HG03575 (cell line): ENCODE results near the gene ETV4.

ENCODE experiments used
- ATAC-seq: cut with Tn5 transposase; IDR thresholded peaks from one replicate; pipeline ENCODE4 v1.9.1; 2021; ENCODE audit not compliant: unreplicated experiment, insufficient number of reproducible peaks, low FRiP score; ENCODE audit errors: extremely low read depth

The ETV4 gene

DNA sequence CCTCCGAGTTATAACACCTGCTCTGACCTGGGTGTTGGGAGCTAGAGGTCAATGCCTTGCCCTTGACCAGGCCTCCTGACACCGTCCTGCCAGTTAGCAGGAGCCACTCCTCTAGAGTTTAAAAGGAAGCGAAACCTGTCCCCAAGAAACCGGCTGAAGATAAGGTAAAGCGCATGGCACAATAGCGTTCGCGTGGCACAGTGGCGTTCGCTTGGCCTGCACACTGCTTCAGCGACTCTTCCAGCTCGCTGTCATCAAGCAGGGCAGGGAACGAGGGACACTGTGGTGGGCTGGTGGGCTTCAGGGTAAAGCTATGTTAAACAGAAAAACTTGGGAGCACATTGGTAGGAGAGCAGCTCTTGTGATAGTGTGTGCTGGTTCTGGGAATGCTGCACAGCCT lies 28.2 kb upstream of the ETV4 start:
- no peak for ATAC-seq

DNA sequence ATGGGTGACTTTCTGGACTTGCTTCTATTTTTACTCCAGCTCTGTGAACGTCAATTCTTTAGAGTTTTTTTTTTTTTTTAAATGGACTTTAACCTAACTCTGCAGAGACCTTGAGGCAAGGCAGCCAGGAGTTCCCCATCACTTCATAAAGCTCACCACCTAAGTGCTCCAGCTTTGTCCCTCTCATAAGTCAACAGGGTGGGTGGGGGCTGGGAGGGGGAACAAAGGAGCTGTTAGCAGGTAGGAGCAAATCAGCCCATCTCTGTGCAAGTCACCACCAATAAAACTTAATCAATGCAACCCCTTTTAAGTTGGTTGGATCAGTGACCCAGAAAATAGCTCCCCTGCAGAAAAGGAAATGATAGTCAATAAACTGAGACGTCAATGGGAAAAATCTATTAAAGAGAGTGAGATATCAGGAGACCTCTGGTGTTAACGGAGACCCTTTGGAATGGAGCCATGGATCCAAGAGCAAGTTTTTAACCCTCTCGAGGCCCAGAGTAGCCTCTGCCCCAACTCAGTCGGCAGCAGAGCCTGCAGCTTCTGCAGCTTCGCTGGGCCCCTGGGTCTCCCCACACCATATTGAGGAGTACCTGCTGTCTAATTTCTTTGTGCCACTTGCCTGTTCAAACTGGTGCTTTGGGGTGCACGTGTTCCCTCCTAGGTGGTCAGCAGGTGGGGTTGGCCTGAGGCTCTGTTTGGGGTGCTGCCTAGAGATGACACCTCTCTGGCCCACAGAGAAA lies 27.6 kb upstream of the ETV4 start:
- no peak for ATAC-seq

DNA sequence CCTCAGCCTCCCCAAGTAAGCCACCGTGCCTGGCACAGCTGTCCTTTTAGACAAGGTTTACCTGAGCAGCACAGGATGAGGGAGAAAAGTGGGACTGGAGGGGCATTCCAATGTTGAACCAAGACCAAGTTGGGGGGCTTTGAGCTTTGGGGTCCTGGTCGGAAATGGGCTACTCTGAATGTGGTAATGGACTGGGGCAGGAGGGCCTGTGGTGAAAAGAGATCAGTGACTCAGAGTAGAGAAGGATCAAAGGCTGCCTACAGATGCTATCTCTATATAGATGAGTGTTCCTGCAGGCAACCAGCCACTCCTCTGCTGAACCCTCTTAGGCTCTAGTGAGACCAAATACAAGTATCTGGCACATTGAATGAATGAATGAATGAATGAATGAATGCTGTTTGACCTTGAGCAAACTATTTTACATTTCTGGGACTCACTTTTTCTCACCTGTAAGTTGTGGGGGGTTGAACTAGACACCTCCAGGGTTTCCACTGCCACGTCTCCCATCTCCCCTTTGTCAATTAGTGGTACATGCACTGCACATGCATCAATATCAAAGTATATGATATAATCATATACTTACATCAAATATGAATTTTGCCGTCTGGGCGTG lies 26.3 kb upstream of the ETV4 start:
- ATAC-seq, result no peak

DNA sequence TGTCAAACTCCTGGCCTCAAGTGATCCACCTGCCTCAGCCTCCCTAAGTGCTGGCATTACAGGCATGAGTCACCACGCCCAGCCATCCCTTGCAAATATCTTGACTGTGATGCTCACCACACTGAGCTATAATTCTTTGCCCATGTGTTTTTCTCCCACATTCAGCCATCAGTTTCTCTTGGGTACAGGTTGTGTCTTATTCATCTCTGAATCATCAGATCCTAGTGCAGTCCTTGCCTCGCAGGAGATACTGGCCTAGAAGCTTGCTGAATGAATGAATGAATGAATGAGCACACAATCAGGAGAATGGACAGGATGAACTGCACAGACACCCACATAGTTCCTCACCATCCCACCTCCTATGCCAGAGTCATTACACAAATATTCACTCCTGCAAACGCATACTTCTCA lies 24.4 kb upstream of the ETV4 start:
- no peak for ATAC-seq

DNA sequence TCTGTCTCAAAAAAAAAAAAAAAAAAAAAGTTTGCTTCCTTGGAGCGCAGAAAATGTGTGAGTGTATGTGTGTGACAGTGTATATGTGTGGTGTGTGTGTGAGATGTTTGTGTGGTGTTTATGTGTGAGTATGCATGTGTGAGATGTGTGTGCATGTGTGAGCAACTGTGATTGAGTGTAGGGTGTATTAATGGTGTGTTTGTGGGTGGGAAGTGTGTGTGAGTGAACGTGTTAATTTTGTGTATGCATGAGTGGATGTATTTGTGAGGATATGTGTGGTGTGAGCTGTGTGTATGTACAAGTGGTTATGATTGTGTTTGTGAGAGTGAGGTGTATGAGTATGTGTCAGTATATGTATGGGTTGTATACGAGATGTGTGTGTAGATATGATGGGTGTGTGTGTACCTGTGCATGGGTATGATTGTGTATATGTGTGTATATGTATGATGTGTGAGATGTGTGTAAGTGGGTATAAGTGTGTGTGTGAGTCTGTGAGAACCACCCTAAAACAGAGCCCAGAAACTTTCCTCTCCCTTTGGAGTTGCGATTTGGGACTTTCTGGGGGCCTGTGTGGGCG lies 22.5 kb upstream of the ETV4 start:
- ATAC-seq, result no peak

DNA sequence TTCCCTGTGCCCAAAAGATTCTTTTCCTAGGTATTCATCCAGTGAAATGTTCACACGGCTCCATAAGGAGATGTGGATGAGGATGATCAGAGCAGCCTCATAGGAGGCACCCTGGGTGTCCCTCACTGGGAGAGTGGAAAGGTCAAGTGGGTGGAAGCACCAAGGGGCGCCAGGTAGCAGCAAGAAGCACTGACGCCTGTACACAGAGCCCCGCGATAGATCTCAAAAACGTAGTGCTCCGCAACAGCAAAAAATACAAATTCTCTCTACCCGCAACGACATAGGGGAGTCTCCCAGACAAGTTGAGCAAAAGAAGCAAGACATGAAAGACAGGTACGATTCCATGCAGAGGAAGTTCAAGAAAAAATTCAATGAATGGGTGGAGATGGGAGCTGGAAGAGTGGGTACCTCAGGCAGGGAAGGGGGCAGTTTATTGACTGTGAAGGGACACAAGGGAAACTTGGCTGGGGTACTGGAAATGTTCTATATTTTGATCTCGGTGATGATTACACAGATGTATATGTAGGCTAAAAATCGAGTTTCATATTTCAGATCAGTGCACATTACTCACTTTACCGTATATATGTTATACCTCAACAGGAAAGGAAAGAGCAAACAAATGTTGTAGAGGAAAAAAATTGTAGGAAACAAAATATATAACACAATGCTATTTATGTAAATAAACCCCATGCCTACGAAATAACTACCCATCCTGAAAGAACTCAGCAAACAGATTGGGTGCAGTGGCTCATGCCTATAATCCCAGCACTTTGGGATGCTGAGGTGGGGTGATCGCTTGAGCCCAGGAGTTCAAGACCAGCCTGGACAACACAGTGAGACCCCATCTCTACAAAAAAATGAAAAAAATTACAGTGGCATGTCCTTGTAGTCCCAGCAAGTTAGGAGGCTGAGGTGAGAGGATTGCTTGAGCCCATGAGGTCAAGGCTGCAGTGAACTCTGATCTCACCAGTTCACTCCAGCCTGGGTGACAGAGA lies 17.8 kb upstream of the ETV4 start:
- no peak for ATAC-seq

DNA sequence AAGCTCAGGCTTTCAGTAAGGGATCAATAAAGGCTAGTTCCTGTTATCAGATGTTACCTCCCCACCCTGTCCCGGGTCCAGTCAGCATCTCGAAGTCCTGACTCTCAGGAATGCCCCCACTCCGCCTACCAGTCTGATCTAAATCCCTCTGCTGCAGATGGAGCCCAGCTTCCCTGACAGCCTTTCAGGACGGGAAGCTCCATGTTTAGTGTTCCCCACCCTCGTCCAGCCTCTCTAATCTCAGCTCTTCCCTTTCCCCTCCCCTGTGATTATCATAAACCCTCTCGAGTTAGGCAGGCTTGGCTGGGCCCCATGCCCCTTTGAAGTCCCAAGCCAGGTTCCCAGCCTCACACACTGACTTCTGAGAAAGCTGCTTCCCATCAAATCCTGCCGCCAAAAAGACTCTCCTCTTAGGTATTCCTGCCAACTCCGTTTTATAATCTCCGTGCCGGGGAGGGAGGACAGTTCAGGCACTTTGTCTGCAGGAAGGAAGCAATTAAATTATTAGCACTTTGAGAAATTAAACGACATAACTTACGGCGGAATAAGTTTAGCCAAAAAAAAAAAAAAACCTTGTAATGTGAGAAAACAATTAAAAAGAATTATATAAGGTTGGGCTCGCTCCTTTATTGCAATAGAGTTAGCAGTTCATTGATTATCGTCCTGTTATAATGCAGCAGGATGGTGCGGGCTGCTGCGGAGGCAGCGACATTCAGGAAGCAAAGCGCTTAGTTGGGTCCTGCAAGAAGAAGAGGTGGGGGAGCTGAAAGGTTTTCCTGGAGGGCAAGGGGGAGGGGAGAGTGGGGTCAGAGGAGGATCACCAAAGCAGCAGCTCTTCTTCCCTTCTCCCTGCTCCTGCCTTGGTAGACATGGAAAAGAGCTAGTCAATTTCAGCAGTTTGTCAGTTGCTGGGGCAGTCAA lies 16.8 kb upstream of the ETV4 start:
- no peak for ATAC-seq

DNA sequence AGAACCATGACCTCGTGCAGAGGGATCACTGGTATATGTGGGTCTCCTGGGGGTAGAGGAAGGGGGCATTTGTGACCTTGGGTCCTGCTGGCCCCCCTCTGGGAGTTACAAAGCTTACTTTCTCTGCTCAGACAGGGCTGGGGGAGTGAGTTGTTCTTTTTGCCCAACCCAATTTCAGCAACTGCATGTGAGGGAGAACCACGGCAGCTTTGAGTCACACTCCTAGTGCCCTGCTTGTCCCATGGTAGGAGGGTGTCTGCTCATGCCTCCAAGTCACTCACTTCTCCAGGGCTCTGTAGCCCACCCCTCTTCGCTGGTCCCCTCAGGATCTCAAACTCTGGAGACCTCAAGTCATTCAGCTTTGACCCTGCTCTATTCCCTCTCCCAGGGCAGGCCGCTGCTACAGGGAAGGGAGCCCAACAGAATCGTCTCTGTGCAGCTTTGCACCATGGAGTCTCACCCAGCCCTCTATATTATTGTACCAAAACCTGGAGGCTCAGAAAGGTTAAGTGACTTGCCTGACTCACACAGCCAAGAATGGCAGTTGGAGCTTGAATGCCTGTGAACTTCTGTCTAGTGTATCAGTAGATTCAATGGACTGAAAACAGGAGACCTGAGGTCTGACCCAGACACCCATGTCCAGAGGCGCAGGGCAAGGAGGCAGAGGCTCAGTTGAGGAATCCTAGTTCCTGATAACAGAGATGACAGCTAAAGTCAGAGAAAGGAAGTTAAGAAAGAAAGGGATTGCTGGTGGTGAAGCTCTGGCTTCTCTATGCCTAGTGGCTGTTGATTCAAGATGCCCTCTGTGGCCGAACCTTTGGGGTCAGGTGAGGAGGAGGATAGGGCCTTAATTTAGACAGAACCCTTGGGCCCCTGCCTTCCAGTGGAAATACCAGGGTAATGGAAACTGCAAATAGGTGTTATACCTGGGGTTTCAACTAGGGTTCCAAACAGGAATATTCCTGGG lies 14.6 kb upstream of the ETV4 start:
- ATAC-seq, result no peak

DNA sequence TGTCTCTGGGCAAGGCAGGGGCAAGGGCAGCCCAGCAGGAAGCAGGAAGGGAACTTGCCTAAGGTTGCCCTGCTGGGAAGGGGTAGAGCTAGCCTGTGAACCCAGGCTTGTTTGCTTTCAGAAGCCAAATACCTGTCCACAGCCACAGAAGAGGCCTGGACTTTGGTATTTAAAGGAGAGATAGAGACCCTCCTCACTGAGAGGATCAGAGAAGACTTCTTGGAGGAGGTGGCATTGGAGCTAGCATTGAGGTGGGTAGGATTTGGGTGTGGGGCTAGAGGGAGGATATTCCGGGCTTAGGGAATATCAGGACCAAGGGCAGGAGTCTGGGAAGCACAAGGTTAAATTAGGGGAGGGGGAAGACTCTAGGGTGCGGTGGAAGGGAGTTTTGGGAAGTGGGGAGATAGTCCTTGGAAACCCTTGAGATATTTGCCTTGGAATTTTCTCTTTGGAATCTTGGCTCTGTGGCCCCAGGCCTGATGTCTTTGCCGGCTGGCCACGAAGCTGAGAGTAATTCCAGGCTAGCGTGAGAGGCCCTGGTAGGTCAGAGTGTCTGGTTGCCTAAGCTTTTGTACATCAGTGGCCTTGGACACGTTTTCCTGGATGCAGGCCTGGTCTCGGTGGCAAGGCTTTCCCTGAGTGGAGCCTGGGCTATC lies 13.1 kb upstream of the ETV4 start:
- no peak for ATAC-seq

DNA sequence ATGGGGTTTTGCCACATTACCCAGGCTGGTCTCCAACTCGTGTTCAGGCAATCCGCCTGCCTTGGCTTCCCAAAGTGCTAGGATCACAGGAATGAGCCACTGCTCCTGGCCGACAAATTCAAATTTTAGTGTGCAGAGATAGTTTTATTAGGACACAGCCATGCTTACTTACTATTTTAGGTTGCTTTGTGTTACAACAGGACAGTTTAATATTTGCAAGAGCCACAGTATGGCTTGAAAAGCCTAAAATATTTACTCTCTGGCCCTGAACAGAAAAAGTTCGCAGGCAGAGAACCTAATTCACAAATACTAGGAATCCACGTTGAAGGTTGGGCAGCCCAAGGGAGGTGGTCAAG lies 12.6 kb upstream of the ETV4 start:
- ATAC-seq, result no peak

DNA sequence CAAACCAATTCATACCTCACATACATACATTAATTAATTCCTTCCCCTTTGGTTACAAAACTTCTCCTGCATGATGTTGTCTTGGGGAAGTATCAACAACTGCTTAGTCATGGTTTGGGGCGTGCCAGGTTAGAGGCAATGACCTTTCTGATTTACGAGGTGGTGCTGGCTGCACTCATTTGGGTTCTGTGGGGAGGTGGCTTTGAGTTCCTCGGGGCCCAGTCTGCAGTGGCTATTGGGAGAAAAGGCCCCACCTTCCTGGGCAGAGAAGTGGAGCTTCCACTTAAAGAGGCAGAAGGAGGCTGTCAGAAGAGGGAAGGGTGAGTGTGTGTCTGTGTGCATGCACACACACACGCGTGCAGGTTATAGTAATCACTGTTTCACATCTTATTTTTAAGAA lies 10.2 kb upstream of the ETV4 start:
- no peak for ATAC-seq

DNA sequence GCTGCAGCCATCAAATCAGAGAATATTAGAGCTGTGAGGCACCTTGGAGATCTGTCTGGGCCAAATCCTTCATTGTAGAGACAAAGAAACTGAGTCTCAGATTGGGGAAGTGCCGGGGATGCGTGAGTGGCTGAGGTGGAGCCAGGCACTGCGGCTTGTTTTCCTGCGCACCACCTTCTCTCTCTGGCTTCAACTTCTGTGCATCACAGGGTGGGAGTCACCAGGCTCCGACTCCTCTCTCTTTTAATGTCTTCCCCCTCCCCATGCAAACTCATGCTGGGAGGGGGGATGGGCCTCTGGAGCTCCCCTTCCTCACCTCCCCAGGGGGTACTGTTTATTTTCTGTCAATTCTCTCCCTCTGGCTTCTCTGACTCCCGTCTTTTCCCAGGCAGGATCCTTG lies 8.7 kb upstream of the ETV4 start:
- ATAC-seq, result no peak

DNA sequence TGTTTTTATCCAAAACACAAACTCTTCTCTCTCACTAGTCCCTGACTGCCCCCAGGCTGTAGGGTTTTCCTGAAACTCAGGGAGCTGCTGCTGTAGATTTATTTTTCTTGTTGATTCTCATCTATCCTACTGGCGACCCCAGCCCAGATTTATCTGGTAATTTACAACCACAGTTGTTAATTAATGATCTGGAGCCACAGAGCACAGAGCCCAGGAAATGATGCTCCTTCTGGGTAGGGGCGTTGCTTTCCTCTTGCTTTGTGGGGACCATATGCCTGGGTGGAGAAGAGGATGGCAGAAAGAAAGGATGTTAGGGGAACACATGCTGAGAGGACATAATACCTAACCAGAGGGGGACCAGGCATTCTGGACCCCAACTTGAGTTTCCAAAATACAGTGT lies 7.4 kb upstream of the ETV4 start:
- no peak for ATAC-seq

DNA sequence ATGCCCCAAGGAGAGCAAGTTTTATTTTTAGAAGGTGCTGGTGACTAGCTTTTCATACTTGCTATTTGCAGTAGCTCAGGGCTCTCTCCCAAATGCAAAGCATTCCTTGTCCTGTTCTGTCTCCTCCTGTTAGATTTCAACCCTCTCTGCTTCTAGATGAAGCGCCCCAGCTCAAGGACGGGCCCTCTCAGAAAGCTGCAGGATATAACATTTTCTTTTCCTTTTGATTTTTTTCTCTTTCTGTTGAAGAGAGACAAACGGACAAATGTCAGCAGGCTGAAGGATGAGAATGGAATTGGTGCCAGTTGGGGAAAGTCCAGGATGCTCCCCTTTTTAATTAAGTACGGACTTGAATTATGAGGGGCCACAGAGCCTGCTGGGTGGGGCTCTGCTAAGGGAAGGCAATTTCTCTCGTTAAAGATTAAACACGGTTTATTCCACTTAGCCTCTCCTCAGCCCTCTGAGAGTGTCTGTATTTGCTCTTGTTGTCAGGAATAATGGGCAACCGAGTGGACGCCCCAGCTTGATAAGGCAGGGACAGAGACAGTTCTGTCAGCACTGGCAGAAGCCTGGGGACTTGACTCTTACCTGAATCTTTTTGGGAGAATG lies 6.2 kb upstream of the ETV4 start:
- no peak for ATAC-seq

DNA sequence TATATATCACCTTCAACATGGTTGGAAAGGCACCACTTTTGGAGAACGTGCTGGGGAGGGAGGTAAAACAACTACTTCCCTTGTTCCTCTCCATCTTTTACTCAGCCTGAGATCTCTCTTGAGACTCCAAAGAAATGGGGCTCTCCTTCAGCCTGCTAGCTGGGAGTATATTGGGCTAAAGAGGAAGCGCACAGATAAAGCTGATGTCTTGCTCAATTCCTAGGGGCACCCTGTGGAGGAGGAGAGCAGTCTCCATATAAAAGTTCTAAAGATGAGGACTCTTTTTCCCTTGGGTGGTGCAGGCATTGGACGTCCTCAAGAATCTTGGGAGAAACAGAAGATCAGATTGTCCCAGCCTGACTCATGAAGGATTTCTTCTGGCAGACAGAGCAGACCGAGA lies 4.6 kb upstream of the ETV4 start:
- ATAC-seq, result no peak

DNA sequence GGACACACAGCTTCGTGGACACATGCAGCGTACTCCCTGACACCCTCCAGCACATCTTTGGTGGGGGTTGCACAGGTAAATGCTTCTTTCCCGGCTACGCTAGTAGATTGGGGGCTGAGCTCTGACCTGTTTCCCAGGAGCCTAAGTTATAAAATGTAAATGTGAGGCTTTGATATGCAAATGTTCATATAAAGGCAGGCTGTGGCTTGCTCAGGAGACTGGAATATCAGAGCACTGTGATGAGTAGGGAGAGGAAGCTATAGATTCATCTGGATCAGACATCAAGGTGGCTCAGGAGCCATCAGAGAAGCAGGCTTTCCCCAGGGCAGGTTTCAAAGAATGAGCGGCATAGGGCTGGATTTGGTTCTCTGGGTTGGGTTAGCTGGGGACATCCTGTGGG lies 3.4 kb upstream of the ETV4 start:
- ATAC-seq, result no peak
